ENCODE results near the gene PGRMC2. TPM values are rescaled to one million over a fixed set of nuclear protein-coding genes. Genes with fewer than 3 reads are reported as not detected.

Gene PGRMC2
- total and polyA plus RNA-seq, 2 experiments from 2014 or later = 65.6 to 84.7 TPM

GRCh38 chr4:128295255-128295654 is 7.6 kb upstream of the PGRMC2 start:
- Histone ChIP-seq H3K27ac (no peak overlapping the region), H2AFZ (no peak overlapping the region), H3K4me2 (no peak overlapping the region), H3K36me3 (replicated peaks; ENCODE audit: insufficient read depth, low read depth) (no peaks in the 10 kb centered on the region), H3K79me2 (no peaks in the 10 kb centered on the region), H3K4me3 (no peak overlapping the region), H4K20me1 (ENCODE audit: insufficient read depth, poor library complexity, severe bottlenecking) (no peaks in the 10 kb centered on the region), H3K4me1 (ENCODE audit: insufficient read depth) (no peaks in the 10 kb centered on the region), H3K27me3 (no peaks in the 10 kb centered on the region), H3K9me2 (replicated peaks; ENCODE audit: insufficient read depth) (no peaks in the 10 kb centered on the region), H3K9me3 (ENCODE audit: low read depth) (no peaks in the 10 kb centered on the region)
- no peak for TF ChIP-seq EZH2 (IDR thresholded peaks at IDR 0.05; ENCODE audit: borderline replicate concordance)
- TF ChIP-seq, protein P1, sequence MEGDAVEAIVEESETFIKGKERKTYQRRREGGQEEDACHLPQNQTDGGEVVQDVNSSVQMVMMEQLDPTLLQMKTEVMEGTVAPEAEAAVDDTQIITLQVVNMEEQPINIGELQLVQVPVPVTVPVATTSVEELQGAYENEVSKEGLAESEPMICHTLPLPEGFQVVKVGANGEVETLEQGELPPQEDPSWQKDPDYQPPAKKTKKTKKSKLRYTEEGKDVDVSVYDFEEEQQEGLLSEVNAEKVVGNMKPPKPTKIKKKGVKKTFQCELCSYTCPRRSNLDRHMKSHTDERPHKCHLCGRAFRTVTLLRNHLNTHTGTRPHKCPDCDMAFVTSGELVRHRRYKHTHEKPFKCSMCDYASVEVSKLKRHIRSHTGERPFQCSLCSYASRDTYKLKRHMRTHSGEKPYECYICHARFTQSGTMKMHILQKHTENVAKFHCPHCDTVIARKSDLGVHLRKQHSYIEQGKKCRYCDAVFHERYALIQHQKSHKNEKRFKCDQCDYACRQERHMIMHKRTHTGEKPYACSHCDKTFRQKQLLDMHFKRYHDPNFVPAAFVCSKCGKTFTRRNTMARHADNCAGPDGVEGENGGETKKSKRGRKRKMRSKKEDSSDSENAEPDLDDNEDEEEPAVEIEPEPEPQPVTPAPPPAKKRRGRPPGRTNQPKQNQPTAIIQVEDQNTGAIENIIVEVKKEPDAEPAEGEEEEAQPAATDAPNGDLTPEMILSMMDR (IDR thresholded peaks at IDR 0.05; ENCODE audit: poor library complexity) = no peak
- no peak for TF ChIP-seq EZH2phosphoT487 (IDR thresholded peaks at IDR 0.05; ENCODE audit: low read depth, severe bottlenecking, unreplicated experiment)
- WGBS (ENCODE audit: low lambda C conversion rate, missing lambda C conversion rate) = 78% methylated on average over 2 of the region's 2 CpGs
- no peak for DNase-seq (ENCODE audit: low spot score)

DNA sequence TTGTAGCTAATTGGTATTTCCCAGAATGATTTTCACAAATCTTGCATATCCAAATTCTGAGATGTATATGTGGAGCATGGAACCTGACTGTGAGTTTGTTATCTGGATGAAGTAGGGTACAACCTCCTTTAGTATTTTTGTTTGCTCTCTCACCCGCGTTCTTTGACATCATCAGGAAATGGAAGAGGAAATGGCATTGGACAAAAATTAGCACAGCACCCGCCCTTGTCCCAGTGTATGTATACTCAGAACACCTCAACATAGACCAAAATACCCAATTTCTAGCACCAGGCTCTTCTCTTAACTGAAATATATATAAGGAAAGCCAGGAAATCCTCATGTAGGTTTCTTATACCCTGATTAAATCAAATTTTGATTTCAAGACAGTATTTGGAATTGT is 6.9 kb upstream of the PGRMC2 start:
- 81% methylated on average over 3 of the region's 3 CpGs for WGBS (ENCODE audit: low lambda C conversion rate, missing lambda C conversion rate)
- Histone ChIP-seq H3K79me2 (no peaks in the 10 kb centered on the region), H3K4me3 (no peak overlapping the region), H3K4me1 (ENCODE audit: insufficient read depth) (no peaks in the 10 kb centered on the region), H3K27me3 (no peaks in the 10 kb centered on the region), H2AFZ (no peak overlapping the region), H3K9me2 (replicated peaks; ENCODE audit: insufficient read depth) (no peaks in the 10 kb centered on the region), H3K9me3 (ENCODE audit: low read depth) (no peaks in the 10 kb centered on the region), H3K36me3 (replicated peaks; ENCODE audit: insufficient read depth, low read depth) (no peaks in the 10 kb centered on the region), H3K27ac (no peak overlapping the region), H4K20me1 (ENCODE audit: insufficient read depth, poor library complexity, severe bottlenecking) (no peaks in the 10 kb centered on the region), H3K4me2 (no peak overlapping the region)
- DNase-seq (ENCODE audit: low spot score) = no peak
- TF ChIP-seq, protein P1 (IDR thresholded peaks at IDR 0.05; ENCODE audit: poor library complexity) = no peak
- no peak for TF ChIP-seq EZH2phosphoT487 (IDR thresholded peaks at IDR 0.05; ENCODE audit: low read depth, severe bottlenecking, unreplicated experiment)
- no peak for TF ChIP-seq EZH2 (IDR thresholded peaks at IDR 0.05; ENCODE audit: borderline replicate concordance)

- no peak overlapping the region for H2AFZ ChIP-seq
- H4K20me1 ChIP-seq (ENCODE audit: insufficient read depth, poor library complexity, severe bottlenecking) = no peaks in the 10 kb centered on the region
- H3K79me2 ChIP-seq = peaks cover 3% of the 10 kb centered on the region
- 80% methylated on average over 2 of the region's 2 CpGs for WGBS (ENCODE audit: low lambda C conversion rate, missing lambda C conversion rate)
- no peaks in the 10 kb centered on the region for H3K4me1 ChIP-seq (ENCODE audit: insufficient read depth)
- H3K36me3 ChIP-seq (replicated peaks; ENCODE audit: insufficient read depth, low read depth) = no peaks in the 10 kb centered on the region
- DNase-seq (ENCODE audit: low spot score) = no peak
- H3K4me2 ChIP-seq = no peak overlapping the region
- TF ChIP-seq, protein P1 (IDR thresholded peaks at IDR 0.05; ENCODE audit: poor library complexity) = no peak
- TF ChIP-seq EZH2phosphoT487 (IDR thresholded peaks at IDR 0.05; ENCODE audit: low read depth, severe bottlenecking, unreplicated experiment) (no peak), EZH2 (IDR thresholded peaks at IDR 0.05; ENCODE audit: borderline replicate concordance) (no peak)
- no peaks in the 10 kb centered on the region for H3K9me3 ChIP-seq (ENCODE audit: low read depth)
- no peak overlapping the region for H3K27ac ChIP-seq
- H3K4me3 ChIP-seq = no peak overlapping the region
- H3K9me2 ChIP-seq (replicated peaks; ENCODE audit: insufficient read depth) = no peaks in the 10 kb centered on the region
- no peaks in the 10 kb centered on the region for H3K27me3 ChIP-seq
Observed at GRCh38 chr4:128292349-128292748, 4.7 kb upstream of the PGRMC2 start.

DNA sequence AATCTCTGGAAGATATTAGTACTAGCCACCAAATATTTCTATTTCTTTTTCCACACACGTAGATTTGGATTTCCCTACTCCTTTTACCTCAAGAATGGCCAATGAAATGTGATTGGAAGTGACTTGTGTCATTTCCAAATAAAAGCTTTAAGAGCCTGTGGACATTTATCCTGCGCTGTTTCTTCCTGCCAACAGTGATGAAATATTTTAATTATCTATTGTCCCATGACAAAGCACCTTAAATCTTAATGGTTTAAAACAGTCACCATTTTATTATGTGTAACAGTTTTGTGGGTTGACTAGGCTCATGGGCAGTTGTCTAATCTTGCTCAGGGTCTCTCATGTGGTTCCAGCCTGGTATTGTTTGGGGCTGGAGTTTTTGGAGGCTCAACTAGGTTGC is 3.5 kb upstream of the PGRMC2 start:
- no peaks in the 10 kb centered on the region for H3K4me1 ChIP-seq (ENCODE audit: insufficient read depth)
- no peak overlapping the region for H3K4me3 ChIP-seq
- no peaks in the 10 kb centered on the region for H3K36me3 ChIP-seq (replicated peaks; ENCODE audit: insufficient read depth, low read depth)
- H3K4me2 ChIP-seq = no peak overlapping the region
- H3K9me2 ChIP-seq (replicated peaks; ENCODE audit: insufficient read depth) = no peaks in the 10 kb centered on the region
- no peaks in the 10 kb centered on the region for H3K9me3 ChIP-seq (ENCODE audit: low read depth)
- DNase-seq (ENCODE audit: low spot score) = no peak
- H4K20me1 ChIP-seq (ENCODE audit: insufficient read depth, poor library complexity, severe bottlenecking) = no peaks in the 10 kb centered on the region
- no peak overlapping the region for H3K27ac ChIP-seq
- no peaks in the 10 kb centered on the region for H3K27me3 ChIP-seq
- peaks cover 16% of the 10 kb centered on the region for H3K79me2 ChIP-seq
- no peak overlapping the region for H2AFZ ChIP-seq
- TF ChIP-seq EZH2phosphoT487 (IDR thresholded peaks at IDR 0.05; ENCODE audit: low read depth, severe bottlenecking, unreplicated experiment) = no peak
- TF ChIP-seq EZH2 (IDR thresholded peaks at IDR 0.05; ENCODE audit: borderline replicate concordance) = no peak
- TF ChIP-seq, protein P1 (IDR thresholded peaks at IDR 0.05; ENCODE audit: poor library complexity) = no peak
- 91% methylated on average over 2 of the region's 2 CpGs for WGBS (ENCODE audit: low lambda C conversion rate, missing lambda C conversion rate)
